SK-N-SH treated with all-trans-retinoic acid at 6 μM for 48 hours (cell line): ENCODE measurements around the gene AGAP2.

Source experiments
- ATAC-seq: fragments of 200-7000 bp; cut with Tn5 transposase; 3 replicates; pipeline ENCODE4 v1.9.1; 2020; ENCODE audit warnings: mild to moderate bottlenecking, moderate library complexity
- ARNTL ChIP-seq: fragments of 450-650 bp; formaldehyde crosslinking; IDR thresholded peaks from 2 replicates; pipeline ENCODE4 v1.5.0; 2020; ENCODE audit warnings: low read depth, mild to moderate bottlenecking, moderate library complexity, borderline replicate concordance
- CSDC2 ChIP-seq: fragments of 250-450 bp; sonication (Bioruptor Pico); IDR thresholded peaks from 2 replicates; pipeline ENCODE4 v1.5.0; 2020; ENCODE audit warnings: mild to moderate bottlenecking, moderate library complexity
- ESRRG ChIP-seq: fragments of 250-450 bp; sonication (Bioruptor Pico); IDR thresholded peaks from 2 replicates; pipeline ENCODE4 v1.6.1; 2021; ENCODE audit warnings: mild to moderate bottlenecking
- GLIS3 ChIP-seq: fragments of 250-450 bp; sonication (Bioruptor Pico); IDR thresholded peaks from 2 replicates; pipeline ENCODE4 v1.5.0; 2020; ENCODE audit warnings: mild to moderate bottlenecking, moderate library complexity
- ISL1 ChIP-seq: fragments of 250-450 bp; sonication (Bioruptor Pico); IDR thresholded peaks from 2 replicates; pipeline ENCODE4 v2.1.2; 2022; ENCODE audit warnings: mild to moderate bottlenecking, moderate library complexity
- OSR1 ChIP-seq: fragments of 250-450 bp; sonication (Bioruptor Pico); IDR thresholded peaks from 2 replicates; pipeline ENCODE4 v1.8.0; 2022; ENCODE audit warnings: moderate library complexity, mild to moderate bottlenecking, inconsistent platforms
- PPARA ChIP-seq: fragments of 250-450 bp; sonication (Bioruptor Pico); IDR thresholded peaks from 2 replicates; pipeline ENCODE4 v1.5.0; 2020; ENCODE audit warnings: mild to moderate bottlenecking, borderline replicate concordance
- RARB ChIP-seq: fragments of 250-450 bp; sonication (Bioruptor Pico); IDR thresholded peaks from 2 replicates; pipeline ENCODE4 v1.8.0; 2021; ENCODE audit warnings: mild to moderate bottlenecking, moderate library complexity
- SNAI2 ChIP-seq: fragments of 250-450 bp; sonication (Bioruptor Pico); IDR thresholded peaks from 2 replicates; pipeline ENCODE4 v1.5.0; 2020; ENCODE audit warnings: mild to moderate bottlenecking, moderate library complexity
- TCF4 ChIP-seq: fragments of 250-450 bp; sonication (Bioruptor Pico); IDR thresholded peaks from 2 replicates; pipeline ENCODE4 v1.8.0; 2021; ENCODE audit warnings: mild to moderate bottlenecking, moderate library complexity, borderline replicate concordance
- TOX ChIP-seq: fragments of 250-450 bp; sonication (Bioruptor Pico); IDR thresholded peaks from 2 replicates; pipeline ENCODE4 v1.8.0; 2021; ENCODE audit warnings: mild to moderate bottlenecking, moderate library complexity, borderline replicate concordance
- ZC3H10 ChIP-seq: fragments of 250-450 bp; sonication (Bioruptor Pico); IDR thresholded peaks from 2 replicates; pipeline ENCODE4 v1.5.1; 2021; ENCODE audit warnings: mild to moderate bottlenecking, moderate library complexity
- ZFP3 ChIP-seq: fragments of 250-450 bp; sonication (Bioruptor Pico); IDR thresholded peaks from 2 replicates; pipeline ENCODE4 v1.5.0; 2020; ENCODE audit warnings: mild to moderate bottlenecking, moderate library complexity
- ZFP30 ChIP-seq: fragments of 450-650 bp; formaldehyde crosslinking; IDR thresholded peaks from 2 replicates; pipeline ENCODE4 v1.5.0; 2022; ENCODE audit warnings: mild to moderate bottlenecking, moderate library complexity
- ZNF565 ChIP-seq: fragments of 450-650 bp; formaldehyde crosslinking; conservative IDR thresholded peaks from 2 replicates; pipeline ENCODE4 v1.5.0; 2020; ENCODE audit warnings: low read depth, mild to moderate bottlenecking, moderate library complexity
- ZNF8 ChIP-seq: fragments of 450-650 bp; formaldehyde crosslinking; IDR thresholded peaks from 2 replicates; pipeline ENCODE4 v1.5.0; 2020; ENCODE audit warnings: mild to moderate bottlenecking, moderate library complexity
- TF ChIP-seq, protein P1 (sequence below): fragments of 250-450 bp; sonication (Bioruptor Pico); IDR thresholded peaks from 2 replicates; pipeline ENCODE4 v1.8.0; 2020; ENCODE audit warnings: mild to moderate bottlenecking, moderate library complexity, borderline replicate concordance
- TF ChIP-seq, protein P2 (sequence below): fragments of 250-450 bp; sonication (Bioruptor Pico); IDR thresholded peaks from 2 replicates; pipeline ENCODE4 v1.8.0; 2021; ENCODE audit warnings: low read depth, mild to moderate bottlenecking, moderate library complexity, borderline replicate concordance
- TF ChIP-seq, protein P3 (sequence below): fragments of 250-450 bp; sonication (Bioruptor Pico); IDR thresholded peaks from 2 replicates; pipeline ENCODE4 v1.5.1; 2020; ENCODE audit warnings: low read depth, mild to moderate bottlenecking, moderate library complexity
- TF ChIP-seq, protein P4 (sequence below): fragments of 250-450 bp; sonication (Bioruptor Pico); IDR thresholded peaks from 2 replicates; pipeline ENCODE4 v1.5.0; 2020; ENCODE audit warnings: mild to moderate bottlenecking, moderate library complexity
- TF ChIP-seq, protein P5 (sequence below): fragments of 250-450 bp; sonication (Bioruptor Pico); IDR thresholded peaks from 2 replicates; pipeline ENCODE4 v1.5.1; 2021; ENCODE audit warnings: mild to moderate bottlenecking, moderate library complexity

Gene AGAP2

DNA sequence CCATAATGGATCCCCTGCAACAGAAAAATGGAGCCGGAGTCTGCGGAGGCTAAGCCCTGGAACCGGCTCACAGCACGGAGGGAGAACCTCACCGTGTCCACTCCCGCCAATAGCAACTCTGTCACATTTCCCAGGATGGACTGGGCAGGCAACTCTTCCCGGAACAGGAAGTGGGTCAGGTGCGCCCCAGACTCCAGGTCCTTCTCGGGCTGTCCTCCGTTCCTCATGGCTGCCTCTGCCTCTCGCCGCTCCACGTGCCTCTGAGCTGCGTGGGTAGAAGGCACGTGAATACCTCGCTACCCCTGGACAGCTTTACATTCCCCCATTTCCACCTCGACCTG, 26.1 kb upstream of the AGAP2 start (continued):
- TF ChIP-seq, protein P1, sequence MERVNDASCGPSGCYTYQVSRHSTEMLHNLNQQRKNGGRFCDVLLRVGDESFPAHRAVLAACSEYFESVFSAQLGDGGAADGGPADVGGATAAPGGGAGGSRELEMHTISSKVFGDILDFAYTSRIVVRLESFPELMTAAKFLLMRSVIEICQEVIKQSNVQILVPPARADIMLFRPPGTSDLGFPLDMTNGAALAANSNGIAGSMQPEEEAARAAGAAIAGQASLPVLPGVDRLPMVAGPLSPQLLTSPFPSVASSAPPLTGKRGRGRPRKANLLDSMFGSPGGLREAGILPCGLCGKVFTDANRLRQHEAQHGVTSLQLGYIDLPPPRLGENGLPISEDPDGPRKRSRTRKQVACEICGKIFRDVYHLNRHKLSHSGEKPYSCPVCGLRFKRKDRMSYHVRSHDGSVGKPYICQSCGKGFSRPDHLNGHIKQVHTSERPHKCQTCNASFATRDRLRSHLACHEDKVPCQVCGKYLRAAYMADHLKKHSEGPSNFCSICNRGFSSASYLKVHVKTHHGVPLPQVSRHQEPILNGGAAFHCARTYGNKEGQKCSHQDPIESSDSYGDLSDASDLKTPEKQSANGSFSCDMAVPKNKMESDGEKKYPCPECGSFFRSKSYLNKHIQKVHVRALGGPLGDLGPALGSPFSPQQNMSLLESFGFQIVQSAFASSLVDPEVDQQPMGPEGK = no peak
- no peak for TF ChIP-seq GLIS3 (CRISPR knock-in tag)
- no peak for TF ChIP-seq OSR1 (CRISPR knock-in tag)

DNA sequence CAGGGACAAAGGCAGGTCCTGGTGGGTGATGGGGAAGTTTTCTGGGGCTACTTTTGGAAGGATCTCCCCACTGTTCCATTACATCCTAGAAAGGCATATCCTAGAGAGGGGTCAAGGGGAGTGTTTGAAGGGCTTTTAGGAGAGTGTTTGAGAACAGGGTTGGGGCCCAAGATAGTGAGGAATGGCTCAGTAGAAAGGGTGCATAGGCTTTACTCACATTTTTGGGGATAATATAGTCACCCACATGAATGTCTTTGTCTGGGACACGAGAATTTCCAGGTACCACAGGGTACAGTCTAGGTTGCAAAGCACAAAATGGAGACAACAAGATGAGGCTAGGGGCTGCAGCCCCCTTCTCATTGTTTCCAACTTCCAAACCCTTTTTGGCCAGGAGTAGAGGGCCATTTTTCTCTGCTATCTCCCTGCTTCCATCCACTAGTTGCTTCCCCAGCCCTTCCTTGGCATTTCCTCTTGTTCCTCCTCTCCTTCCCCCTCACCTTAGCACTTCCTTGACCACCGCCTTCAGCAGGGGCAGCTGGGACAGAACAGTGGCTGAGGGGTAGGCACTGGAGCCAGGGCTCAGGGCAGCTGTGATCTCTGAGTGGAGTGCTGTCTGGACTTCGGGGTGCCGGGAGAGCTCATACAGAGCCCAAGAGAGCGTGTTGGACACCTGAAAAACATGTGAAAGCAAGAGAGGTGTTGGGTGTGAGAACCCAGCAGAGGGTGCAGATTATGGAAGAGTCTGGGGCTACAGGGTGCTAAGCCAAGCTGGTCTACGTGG, 25.5 kb upstream of the AGAP2 start:
- TF ChIP-seq, protein P1 = no peak
- TF ChIP-seq ARNTL (CRISPR knock-in tag) = no peak
- no peak for TF ChIP-seq ZC3H10 (CRISPR knock-in tag)
- TF ChIP-seq, protein P2, sequence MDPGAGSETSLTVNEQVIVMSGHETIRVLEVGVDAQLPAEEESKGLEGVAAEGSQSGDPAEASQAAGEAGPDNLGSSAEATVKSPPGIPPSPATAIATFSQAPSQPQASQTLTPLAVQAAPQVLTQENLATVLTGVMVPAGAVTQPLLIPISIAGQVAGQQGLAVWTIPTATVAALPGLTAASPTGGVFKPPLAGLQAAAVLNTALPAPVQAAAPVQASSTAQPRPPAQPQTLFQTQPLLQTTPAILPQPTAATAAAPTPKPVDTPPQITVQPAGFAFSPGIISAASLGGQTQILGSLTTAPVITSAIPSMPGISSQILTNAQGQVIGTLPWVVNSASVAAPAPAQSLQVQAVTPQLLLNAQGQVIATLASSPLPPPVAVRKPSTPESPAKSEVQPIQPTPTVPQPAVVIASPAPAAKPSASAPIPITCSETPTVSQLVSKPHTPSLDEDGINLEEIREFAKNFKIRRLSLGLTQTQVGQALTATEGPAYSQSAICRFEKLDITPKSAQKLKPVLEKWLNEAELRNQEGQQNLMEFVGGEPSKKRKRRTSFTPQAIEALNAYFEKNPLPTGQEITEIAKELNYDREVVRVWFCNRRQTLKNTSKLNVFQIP (CRISPR knock-in tag) = no peak
- no peak for TF ChIP-seq TCF4 (CRISPR knock-in tag)
- TF ChIP-seq, protein P3, sequence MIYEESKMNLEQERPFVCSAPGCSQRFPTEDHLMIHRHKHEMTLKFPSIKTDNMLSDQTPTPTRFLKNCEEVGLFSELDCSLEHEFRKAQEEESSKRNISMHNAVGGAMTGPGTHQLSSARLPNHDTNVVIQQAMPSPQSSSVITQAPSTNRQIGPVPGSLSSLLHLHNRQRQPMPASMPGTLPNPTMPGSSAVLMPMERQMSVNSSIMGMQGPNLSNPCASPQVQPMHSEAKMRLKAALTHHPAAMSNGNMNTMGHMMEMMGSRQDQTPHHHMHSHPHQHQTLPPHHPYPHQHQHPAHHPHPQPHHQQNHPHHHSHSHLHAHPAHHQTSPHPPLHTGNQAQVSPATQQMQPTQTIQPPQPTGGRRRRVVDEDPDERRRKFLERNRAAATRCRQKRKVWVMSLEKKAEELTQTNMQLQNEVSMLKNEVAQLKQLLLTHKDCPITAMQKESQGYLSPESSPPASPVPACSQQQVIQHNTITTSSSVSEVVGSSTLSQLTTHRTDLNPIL (CRISPR knock-in tag) = no peak
- TF ChIP-seq ZNF8 (CRISPR knock-in tag) = no peak
- no peak for TF ChIP-seq ESRRG (CRISPR knock-in tag)
- TF ChIP-seq, protein P4, sequence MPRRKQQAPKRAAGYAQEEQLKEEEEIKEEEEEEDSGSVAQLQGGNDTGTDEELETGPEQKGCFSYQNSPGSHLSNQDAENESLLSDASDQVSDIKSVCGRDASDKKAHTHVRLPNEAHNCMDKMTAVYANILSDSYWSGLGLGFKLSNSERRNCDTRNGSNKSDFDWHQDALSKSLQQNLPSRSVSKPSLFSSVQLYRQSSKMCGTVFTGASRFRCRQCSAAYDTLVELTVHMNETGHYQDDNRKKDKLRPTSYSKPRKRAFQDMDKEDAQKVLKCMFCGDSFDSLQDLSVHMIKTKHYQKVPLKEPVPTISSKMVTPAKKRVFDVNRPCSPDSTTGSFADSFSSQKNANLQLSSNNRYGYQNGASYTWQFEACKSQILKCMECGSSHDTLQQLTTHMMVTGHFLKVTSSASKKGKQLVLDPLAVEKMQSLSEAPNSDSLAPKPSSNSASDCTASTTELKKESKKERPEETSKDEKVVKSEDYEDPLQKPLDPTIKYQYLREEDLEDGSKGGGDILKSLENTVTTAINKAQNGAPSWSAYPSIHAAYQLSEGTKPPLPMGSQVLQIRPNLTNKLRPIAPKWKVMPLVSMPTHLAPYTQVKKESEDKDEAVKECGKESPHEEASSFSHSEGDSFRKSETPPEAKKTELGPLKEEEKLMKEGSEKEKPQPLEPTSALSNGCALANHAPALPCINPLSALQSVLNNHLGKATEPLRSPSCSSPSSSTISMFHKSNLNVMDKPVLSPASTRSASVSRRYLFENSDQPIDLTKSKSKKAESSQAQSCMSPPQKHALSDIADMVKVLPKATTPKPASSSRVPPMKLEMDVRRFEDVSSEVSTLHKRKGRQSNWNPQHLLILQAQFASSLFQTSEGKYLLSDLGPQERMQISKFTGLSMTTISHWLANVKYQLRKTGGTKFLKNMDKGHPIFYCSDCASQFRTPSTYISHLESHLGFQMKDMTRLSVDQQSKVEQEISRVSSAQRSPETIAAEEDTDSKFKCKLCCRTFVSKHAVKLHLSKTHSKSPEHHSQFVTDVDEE = no peak
- TF ChIP-seq CSDC2 (CRISPR knock-in tag) = no peak
- TF ChIP-seq RARB (CRISPR knock-in tag) = no peak
- TF ChIP-seq ZFP30 = no peak
- no peak for TF ChIP-seq SNAI2
- TF ChIP-seq ZNF565 (CRISPR knock-in tag) = no peak
- no peak for TF ChIP-seq TOX
- no peak for TF ChIP-seq ISL1 (CRISPR knock-in tag)
- TF ChIP-seq GLIS3 (CRISPR knock-in tag) = no peak
- TF ChIP-seq, protein P5, sequence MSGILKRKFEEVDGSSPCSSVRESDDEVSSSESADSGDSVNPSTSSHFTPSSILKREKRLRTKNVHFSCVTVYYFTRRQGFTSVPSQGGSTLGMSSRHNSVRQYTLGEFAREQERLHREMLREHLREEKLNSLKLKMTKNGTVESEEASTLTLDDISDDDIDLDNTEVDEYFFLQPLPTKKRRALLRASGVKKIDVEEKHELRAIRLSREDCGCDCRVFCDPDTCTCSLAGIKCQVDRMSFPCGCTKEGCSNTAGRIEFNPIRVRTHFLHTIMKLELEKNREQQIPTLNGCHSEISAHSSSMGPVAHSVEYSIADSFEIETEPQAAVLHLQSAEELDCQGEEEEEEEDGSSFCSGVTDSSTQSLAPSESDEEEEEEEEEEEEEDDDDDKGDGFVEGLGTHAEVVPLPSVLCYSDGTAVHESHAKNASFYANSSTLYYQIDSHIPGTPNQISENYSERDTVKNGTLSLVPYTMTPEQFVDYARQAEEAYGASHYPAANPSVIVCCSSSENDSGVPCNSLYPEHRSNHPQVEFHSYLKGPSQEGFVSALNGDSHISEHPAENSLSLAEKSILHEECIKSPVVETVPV (CRISPR knock-in tag) = no peak
- no peak for ATAC-seq

DNA sequence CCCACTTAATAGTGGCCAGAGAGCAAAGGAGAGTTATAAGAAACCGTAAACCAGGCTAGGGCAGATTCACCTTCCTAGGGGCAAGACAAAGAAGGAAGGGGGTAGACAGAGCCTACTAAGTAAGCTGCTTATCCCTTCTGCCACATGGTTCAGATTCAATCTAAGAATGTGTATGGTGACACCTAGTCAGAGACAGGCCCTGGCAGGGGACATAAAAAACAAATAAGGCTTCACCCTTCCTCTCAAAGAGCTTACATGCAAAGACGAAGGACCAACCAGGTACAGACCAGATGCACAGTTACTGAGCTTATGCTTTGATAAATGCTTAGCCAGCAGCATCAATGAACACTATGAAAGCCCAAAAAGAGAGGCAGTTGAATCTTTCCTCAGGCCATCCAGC, 23.9 kb upstream of the AGAP2 start:
- no peak for ATAC-seq
- no peak for TF ChIP-seq ISL1 (CRISPR knock-in tag)
- no peak for TF ChIP-seq CSDC2 (CRISPR knock-in tag)
- TF ChIP-seq ARNTL (CRISPR knock-in tag) = no peak
- TF ChIP-seq SNAI2 = no peak
- TF ChIP-seq, protein P1 = no peak
- TF ChIP-seq, protein P3 (CRISPR knock-in tag) = no peak
- no peak for TF ChIP-seq ZFP3 (CRISPR knock-in tag)
- no peak for TF ChIP-seq PPARA
- TF ChIP-seq ZNF565 (CRISPR knock-in tag) = no peak
- no peak for TF ChIP-seq ESRRG (CRISPR knock-in tag)
- TF ChIP-seq ZFP30 = no peak
- TF ChIP-seq TOX = no peak
